Lower lobe of right lung (tissue), 2 donors: ENCODE measurements around the gene NT5DC2. TPM values are rescaled to one million over a fixed set of nuclear protein-coding genes. Genes with fewer than 3 reads are reported as not detected.

Source experiments
- ATAC-seq, 2 donors: fragments of 200-7000 bp; cut with Tn5 transposase; one replicate each; pipeline ENCODE4 v1.9.1; 2020 to 2022; ENCODE audit warnings: mild to moderate bottlenecking in 2 of 2, moderate library complexity in 2 of 2
- DNase-seq: peaks from one replicate; pipeline ENCODE4 v3.0.0-alpha.2; 2020
- H3K27ac ChIP-seq: fragments of 200-600 bp; one replicate; pipeline ENCODE4 v1.8.0; 2022
- H3K27me3 ChIP-seq: fragments of 200-600 bp; one replicate; pipeline ENCODE4 v1.8.0; 2022; ENCODE audit warnings: low read depth
- H3K36me3 ChIP-seq: fragments of 200-600 bp; one replicate; pipeline ENCODE4 v1.8.0; 2022; ENCODE audit warnings: mild to moderate bottlenecking
- H3K4me1 ChIP-seq: fragments of 200-600 bp; one replicate; pipeline ENCODE4 v1.8.0; 2022
- H3K4me3 ChIP-seq: fragments of 200-600 bp; one replicate; pipeline ENCODE4 v1.8.0; 2022; ENCODE audit warnings: mild to moderate bottlenecking
- H3K9me3 ChIP-seq: fragments of 200-600 bp; one replicate; pipeline ENCODE4 v1.8.0; 2022
- CTCF ChIP-seq: fragments of 200-600 bp; IDR thresholded peaks from one replicate; pipeline ENCODE4 v1.8.0; 2022; ENCODE audit warnings: antibody characterized with exemption, mild to moderate bottlenecking
- intact Hi-C: fragments of 100-400 bp; cut with DNase I; formaldehyde crosslinking; loops from one replicate; pipeline ENCODE4 v1.11.0; 2022
- total RNA-seq: library from RNA; stranded (reverse); fragmentation: NEBNext Ultra II Directional; extraction: Animal tissue kit (Norgen Biotek cat#: 25700); gene quantifications from one replicate; pipeline ENCODE4 v1.2.1, GENCODE V29; 2021
- donor health status: DM: no; HTN: yes; CAD: no; lungs with severe emphysema.

The NT5DC2 gene
- total RNA-seq, 1 donor from 2014 or later, result 28.5 TPM

DNA sequence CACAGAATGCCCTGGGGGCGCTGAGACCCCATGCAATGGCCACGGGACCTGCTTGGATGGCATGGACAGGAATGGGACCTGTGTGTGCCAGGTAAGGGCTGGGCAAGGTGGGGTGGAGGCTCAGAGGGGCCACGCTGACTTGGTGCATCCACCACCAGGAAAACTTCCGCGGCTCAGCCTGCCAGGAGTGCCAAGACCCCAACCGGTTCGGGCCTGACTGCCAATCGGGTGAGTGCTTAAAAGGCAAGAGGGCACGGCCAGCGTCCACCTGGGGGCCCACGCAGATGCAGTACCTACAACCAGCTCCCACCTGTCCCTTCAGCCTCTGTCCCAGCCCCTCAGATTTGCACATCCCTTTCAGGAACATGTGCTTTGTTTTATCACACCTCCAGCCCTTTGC is 31.7 kb downstream of the NT5DC2 start:
- H3K4me3 ChIP-seq, result no peak overlapping the region
- H3K36me3 ChIP-seq, result peaks cover 22% of the 10 kb centered on the region
- DNase-seq (no peak), ATAC-seq (no peak)
- H3K9me3 ChIP-seq, result no peaks in the 10 kb centered on the region
- no peak overlapping the region for H3K27ac ChIP-seq
- no peaks in the 10 kb centered on the region for H3K27me3 ChIP-seq
- intact Hi-C loops, result no loop called here
- TF ChIP-seq CTCF, result no peak
- peaks cover 20% of the 10 kb centered on the region for H3K4me1 ChIP-seq

DNA sequence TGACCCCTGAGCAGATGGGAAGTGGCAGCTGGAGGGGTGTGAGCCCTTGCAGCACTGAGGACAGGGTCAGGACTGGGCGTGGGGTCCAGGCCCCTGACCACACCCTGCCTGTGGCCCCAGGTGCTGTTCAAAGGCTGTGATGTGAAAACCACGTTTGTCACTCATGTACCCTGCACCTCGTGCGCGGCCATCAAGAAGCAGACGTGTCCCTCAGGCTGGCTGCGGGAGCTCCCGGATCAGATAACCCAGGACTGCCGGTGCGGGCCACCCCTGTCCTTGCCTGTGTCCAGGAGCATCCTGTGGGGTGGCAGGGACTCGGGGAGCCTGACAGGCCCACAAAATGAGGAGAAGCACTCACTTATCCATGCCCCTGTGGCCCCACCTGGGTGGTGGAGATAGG is 32.6 kb downstream of the NT5DC2 start:
- H3K9me3 ChIP-seq, result no peaks in the 10 kb centered on the region
- no peak overlapping the region for H3K4me3 ChIP-seq
- H3K27me3 ChIP-seq, result no peaks in the 10 kb centered on the region
- intact Hi-C loops, result no loop called here
- H3K36me3 ChIP-seq, result peaks cover 15% of the 10 kb centered on the region
- H3K27ac ChIP-seq, result no peak overlapping the region
- peaks cover 28% of the 10 kb centered on the region for H3K4me1 ChIP-seq
- DNase-seq, result no peak
- TF ChIP-seq CTCF, result no peak
- ATAC-seq, result no peak

DNA sequence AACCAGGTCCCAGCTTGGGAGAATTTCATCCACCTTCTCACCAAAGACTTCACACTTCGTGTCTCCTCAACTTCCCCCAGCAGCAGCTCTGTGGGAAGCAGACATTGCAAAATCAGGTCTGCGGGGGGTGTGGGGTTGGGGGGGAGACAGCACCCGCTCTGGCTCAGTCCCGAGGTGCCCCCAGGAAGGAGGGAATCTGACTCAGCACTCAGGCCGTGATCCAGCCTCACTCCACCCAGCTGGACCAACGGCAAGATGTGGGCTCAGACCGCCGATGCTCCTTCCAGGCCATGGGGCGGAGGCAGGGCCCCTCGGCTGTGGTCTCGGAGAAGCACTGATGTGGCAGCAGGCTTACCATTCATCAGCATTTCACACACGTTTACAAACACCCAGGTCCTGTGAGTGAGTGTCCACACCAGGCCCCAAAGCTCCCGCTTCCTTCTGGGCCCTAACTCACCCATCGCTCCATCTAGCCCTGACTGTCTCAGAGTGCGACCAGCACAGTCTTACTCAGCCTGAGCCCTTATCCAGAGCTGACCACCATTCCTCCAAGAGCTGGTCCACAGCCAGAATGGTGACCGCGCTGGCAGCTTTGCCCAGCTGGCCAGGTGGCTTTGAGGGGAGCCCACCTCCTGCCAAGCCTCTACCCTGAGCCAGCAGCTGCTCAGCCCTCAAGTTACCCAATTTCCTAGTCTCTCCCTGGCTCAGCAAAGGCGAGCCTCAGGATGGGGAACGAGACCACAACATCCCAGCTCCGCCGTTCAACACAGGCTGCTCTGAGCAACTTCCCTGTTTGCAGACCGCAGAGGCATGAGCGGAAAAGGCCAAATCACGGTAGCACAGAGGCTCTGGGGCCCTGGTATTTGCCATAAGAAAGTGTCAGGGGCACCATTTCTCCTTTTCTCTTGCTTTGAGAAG is 35.3 kb downstream of the NT5DC2 start:
- H3K27me3 ChIP-seq, result no peaks in the 10 kb centered on the region
- H3K9me3 ChIP-seq, result no peaks in the 10 kb centered on the region
- TF ChIP-seq CTCF, result no peak
- no peaks in the 10 kb centered on the region for H3K36me3 ChIP-seq
- intact Hi-C loops, result no loop called here
- peak; percentile 46 to 74 for ATAC-seq
- no peak overlapping the region for H3K27ac ChIP-seq
- DNase-seq, result peak; percentile 80
- peaks cover 54% of the 10 kb centered on the region for H3K4me1 ChIP-seq
- no peak overlapping the region for H3K4me3 ChIP-seq

DNA sequence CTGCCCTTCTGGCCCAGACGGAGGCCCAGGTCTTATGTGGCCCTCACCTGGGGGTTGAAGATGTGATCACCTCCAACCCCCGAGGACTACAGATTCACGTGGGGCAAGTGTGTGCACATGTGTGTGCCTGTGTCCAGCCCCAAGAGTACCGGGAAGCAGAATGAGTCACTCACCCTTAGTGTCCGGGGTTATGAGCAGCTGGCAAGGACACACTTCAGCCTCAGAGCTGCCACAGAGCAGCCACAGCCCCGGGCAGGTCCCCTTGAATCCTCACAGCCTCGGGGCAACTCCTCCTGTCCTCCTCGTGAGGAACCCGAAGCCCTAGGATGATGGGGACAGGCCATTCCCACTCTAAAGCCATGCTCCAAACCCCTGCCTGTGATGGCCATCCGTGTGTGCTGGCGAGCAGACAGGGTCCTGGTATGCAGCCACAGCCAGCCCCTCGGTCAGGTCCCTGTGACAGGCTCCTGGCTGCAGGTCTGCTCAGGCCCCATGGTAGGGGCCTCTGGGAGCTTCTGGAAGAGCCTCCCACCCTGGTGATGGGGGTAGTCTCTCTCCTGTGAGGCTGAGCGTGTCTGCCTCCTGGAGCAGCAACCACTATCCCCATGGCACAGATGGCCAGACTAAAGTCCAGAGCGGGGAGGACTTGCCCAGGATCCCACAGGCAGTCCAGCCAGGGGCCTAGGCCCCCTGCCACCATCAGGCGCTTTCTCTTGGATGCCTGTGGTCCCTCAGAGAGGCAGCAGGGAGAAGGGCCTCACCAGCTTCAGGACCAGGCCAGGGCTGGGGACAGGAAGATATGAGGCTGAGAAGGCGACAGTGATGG is 37.7 kb downstream of the NT5DC2 start:
- Histone ChIP-seq H3K4me1 (peaks cover 76% of the 10 kb centered on the region), H3K36me3 (peaks cover 23% of the 10 kb centered on the region), H3K4me3 (peak overlapping the region; percentile 56), H3K27ac (peak overlapping the region; percentile 76), H3K9me3 (no peaks in the 10 kb centered on the region), H3K27me3 (no peaks in the 10 kb centered on the region)
- no peak for TF ChIP-seq CTCF
- DNase-seq, result no peak
- ATAC-seq, result peak; percentile 58 to 60
- intact Hi-C loops, result no loop called here

DNA sequence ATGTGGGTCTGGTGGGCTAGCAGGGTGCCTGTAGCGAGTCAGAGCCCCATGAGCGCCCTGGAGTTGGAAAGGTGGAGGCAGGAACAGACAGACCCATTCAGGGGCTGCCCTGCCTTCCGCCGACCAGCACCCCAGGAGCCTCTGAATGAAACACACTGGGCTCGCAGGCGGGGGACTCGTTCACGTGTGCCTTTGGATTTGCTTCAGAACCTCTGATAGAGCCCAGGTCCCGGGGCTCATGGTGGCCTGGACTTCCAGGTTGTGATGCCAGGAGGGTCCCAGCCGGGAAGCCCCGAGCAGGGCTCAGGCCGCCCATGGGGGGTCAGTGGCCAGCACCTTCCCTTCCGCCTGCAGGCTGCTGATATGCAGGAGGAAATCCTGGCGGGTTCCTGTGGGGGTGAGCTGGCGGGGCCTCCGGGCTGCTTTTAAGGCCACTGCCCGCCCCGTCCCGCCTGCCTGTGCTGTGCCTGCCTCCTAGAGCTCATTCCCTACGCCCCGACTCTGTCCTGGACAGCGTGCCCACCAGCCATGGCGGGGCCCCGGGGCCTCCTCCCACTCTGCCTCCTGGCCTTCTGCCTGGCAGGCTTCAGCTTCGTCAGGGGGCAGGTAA is 38.7 kb downstream of the NT5DC2 start, which contains the start of gene STAB1:
TSS of gene STAB1 (plus strand) at position 453 of the 610 bp plus-strand sequence. CDS start at position 529, 76 bp downstream.
- no peaks in the 10 kb centered on the region for H3K27me3 ChIP-seq
- intact Hi-C loops, result no loop called here
- ATAC-seq, result peak; percentile 37 to 44
- peak within 1 kb of the TSS; percentile 76 for H3K27ac ChIP-seq
- peaks cover 33% of the 10 kb centered on the region for H3K36me3 ChIP-seq
- H3K9me3 ChIP-seq, result no peaks in the 10 kb centered on the region
- peak; percentile 67 for DNase-seq
- peaks cover 84% of the 10 kb centered on the region for H3K4me1 ChIP-seq
- peak within 1 kb of the TSS; percentile 56 for H3K4me3 ChIP-seq
- no peak for TF ChIP-seq CTCF
